Jurkat, Clone E6-1 (cell line): ENCODE results near the gene CRTC1.
"Not testable (repeated sequence)": the region's sequence is repeated elsewhere in the genome, so short reads cannot be mapped to it uniquely, and the experiment has no call there.

Source experiments
- DNase-seq: peaks from one replicate; pipeline ENCODE4 v3.0.0-alpha.2; 2011; ENCODE audit warnings: low read depth, low spot score
- H3K4me3 ChIP-seq: 2 replicates; pipeline ENCODE4 v1.5.1; 2011; ENCODE audit warnings: mild to moderate bottlenecking, low read length, control low read depth, moderate library complexity

CRTC1 gene

GRCh38 chr19:18717601-18718000 lies 34.1 kb downstream of the CRTC1 start:
- DNase-seq = no peak
- no peak overlapping the region for H3K4me3 ChIP-seq

- no peak for DNase-seq
- H3K4me3 ChIP-seq = no peak overlapping the region
Measured at GRCh38 chr19:18718015-18718526, 34.6 kb downstream of the CRTC1 start.

GRCh38 chr19:18718846-18719458 lies 35.5 kb downstream of the CRTC1 start:
- no peak overlapping the region for H3K4me3 ChIP-seq
- no peak for DNase-seq

- no peak for DNase-seq
- H3K4me3 ChIP-seq = no peak overlapping the region
Measured at GRCh38 chr19:18719541-18719940, 36.1 kb downstream of the CRTC1 start.

- no peak for DNase-seq
- no peak overlapping the region for H3K4me3 ChIP-seq
Measured at GRCh38 chr19:18723871-18724377, 40.4 kb downstream of the CRTC1 start.

- DNase-seq = no peak
- H3K4me3 ChIP-seq = no peak overlapping the region
Measured at GRCh38 chr19:18725841-18726770, 42.6 kb downstream of the CRTC1 start.

GRCh38 chr19:18726846-18727245 lies 43.4 kb downstream of the CRTC1 start:
- DNase-seq = no peak
- H3K4me3 ChIP-seq = no peak overlapping the region

GRCh38 chr19:18727602-18728001 lies 44.1 kb downstream of the CRTC1 start:
- H3K4me3 ChIP-seq, DNase-seq: not testable (repeated sequence)

- no peak overlapping the region for H3K4me3 ChIP-seq
- no peak for DNase-seq
Measured at GRCh38 chr19:18729933-18730530, 46.6 kb downstream of the CRTC1 start.

- H3K4me3 ChIP-seq = no peak overlapping the region
- no peak for DNase-seq
Measured at GRCh38 chr19:18730885-18731513, 47.5 kb downstream of the CRTC1 start.

- no peak for DNase-seq
- no peak overlapping the region for H3K4me3 ChIP-seq
Measured at GRCh38 chr19:18731562-18732008, 48.1 kb downstream of the CRTC1 start.

GRCh38 chr19:18733196-18733647 lies 49.7 kb downstream of the CRTC1 start:
- DNase-seq = no peak
- H3K4me3 ChIP-seq = no peak overlapping the region

- H3K4me3 ChIP-seq, DNase-seq: not testable (repeated sequence)
Measured at GRCh38 chr19:18733762-18734332, 50.4 kb downstream of the CRTC1 start.

- no peak for DNase-seq
- H3K4me3 ChIP-seq = no peak overlapping the region
Measured at GRCh38 chr19:18735324-18735723, 51.8 kb downstream of the CRTC1 start.

- no peak overlapping the region for H3K4me3 ChIP-seq
- DNase-seq = no peak
Measured at GRCh38 chr19:18735752-18736151, 52.3 kb downstream of the CRTC1 start.

GRCh38 chr19:18736415-18737336 lies 53.2 kb downstream of the CRTC1 start:
- DNase-seq = no peak
- H3K4me3 ChIP-seq = no peak overlapping the region

GRCh38 chr19:18737337-18737953 lies 54.0 kb downstream of the CRTC1 start:
- no peak overlapping the region for H3K4me3 ChIP-seq
- DNase-seq = no peak
